G401 (cell line): ENCODE measurements around the gene CFAP58. TPM values are rescaled to one million over a fixed set of nuclear protein-coding genes. Genes with fewer than 3 reads are reported as not detected.

ENCODE experiments used
- DNase-seq: peaks from one replicate; pipeline ENCODE4 v3.0.0-alpha.2; 2015; ENCODE audit warnings: low spot score
- in situ Hi-C: cut with HindIII; loops from 2 replicates; pipeline ENCODE4 v1.10.0; 2016; ENCODE audit warnings: low sequenced_read_pairs, mixed read lengths
- total RNA-seq: library from RNA; depleted of rRNA; stranded (reverse); fragments of >200 nt; shearing (Covaris generic); gene quantifications from 2 replicates; pipeline ENCODE4 v1.2.3, GENCODE V29; 2014; rRNA removed

CFAP58 gene
- total RNA-seq, 1 experiment from 2014 or later, result 0.37 TPM

DNA sequence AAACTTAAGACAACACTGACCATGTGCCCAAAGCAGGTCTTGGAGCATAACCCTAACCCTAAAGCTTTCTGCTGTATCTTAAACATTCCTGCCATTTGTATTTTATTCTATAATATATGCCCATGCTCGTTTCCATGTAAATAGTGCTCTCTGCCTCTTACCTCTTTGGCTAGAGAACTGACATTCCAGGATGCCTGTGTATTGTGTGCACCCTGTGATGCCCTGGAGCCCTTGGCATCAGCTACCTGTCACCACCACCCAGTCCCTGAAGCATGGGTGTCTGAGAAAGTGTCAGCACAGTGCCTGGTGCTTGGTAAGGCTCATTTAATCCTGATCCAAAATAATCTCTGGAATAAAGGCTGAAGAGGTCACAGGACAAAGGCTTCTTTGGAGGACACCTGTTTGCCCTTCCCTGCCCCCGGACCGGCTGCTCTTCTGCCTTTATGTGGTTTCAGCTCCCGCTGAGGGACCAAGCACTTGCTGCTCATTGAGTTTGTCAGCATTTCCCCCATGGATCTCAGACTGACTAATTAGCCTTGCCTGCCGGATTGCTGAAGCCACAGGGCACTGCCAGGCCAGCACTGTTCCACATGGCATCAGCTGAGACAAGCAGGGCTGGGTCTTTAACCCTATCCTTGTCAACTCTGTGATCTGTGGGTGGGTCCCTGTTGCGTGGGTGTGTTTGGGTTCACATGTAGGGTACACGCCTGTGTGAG, 148.4 kb downstream of the CFAP58 start:
- no peak for DNase-seq
- in situ Hi-C loops, result no loop called here

DNA sequence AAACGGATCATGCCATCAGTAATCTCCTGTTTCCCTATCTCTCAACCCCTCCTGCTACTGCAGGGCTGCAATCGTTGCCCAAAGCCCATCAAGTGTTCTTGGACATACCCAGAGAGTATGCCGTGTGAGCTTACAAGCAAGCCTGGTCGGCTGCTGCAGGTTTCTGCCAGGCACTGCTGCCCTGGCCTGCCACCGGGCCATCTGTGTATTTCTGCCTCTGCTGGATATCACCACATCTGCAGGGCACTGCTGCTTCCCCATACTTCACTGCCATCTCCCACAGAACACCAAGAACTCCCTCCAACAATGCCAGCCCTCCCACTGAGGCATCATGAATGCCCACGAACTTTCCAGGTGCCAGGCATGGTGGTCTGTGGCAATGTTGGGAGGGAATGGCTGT, 149.3 kb downstream of the CFAP58 start:
- in situ Hi-C loops, result no loop called here
- DNase-seq, result no peak

Other genes with a start within 250 kb of the CFAP58 start
- 16.6 and 17.7 TPM in 2 replicates for gene SFR1, start 231.7 kb upstream of the CFAP58 start, total RNA-seq
- 0.58 and 4.6 TPM in 2 replicates for gene CFAP43, start 121.5 kb upstream of the CFAP58 start, total RNA-seq
- 142 and 176 TPM in 2 replicates for gene GSTO1, start 98.9 kb upstream of the CFAP58 start, total RNA-seq
- gene GSTO2, start 84.6 kb upstream of the CFAP58 start, total RNA-seq, result 16.6 and 37.4 TPM in 2 replicates
- 4.8 and 6.4 TPM in 2 replicates for gene ITPRIP, start 15.4 kb upstream of the CFAP58 start, total RNA-seq